Keratinocyte (primary cell): ENCODE measurements around the gene TPRN. TPM values are rescaled to one million over a fixed set of nuclear protein-coding genes. Genes with fewer than 3 reads are reported as not detected.

Experiments
- DNase-seq: peaks from one replicate; pipeline ENCODE4 v3.0.0-alpha.2; 2011; ENCODE audit warnings: low read depth, missing footprints, low spot score
- FAIRE-seq: peaks from 2 replicates; lab custom pipeline; 2011; peaks lifted over from hg19 to GRCh38; lab: Jason Lieb, UNC
- H2AFZ ChIP-seq: 2 replicates; pipeline ENCODE4 v1.6.0; 2012; ENCODE audit warnings: low read length, control low read depth, inconsistent platforms; ENCODE audit not compliant: control insufficient read depth
- H3K27ac ChIP-seq: 2 replicates; pipeline ENCODE4 v1.5.1; 2011; ENCODE audit warnings: low read length; ENCODE audit not compliant: control insufficient read depth, insufficient read depth
- H3K27me3 ChIP-seq: 3 replicates; pipeline ENCODE4 v1.6.0; 2011; ENCODE audit warnings: low read length; ENCODE audit not compliant: control insufficient read depth, insufficient read depth; ENCODE audit errors: extremely low read depth
- H3K36me3 ChIP-seq, 2 experiments: 2 replicates in 1 of 2; 3 replicates in 1 of 2; pipeline ENCODE4 v1.5.1; 2011; ENCODE audit warnings: low read length in 2 of 2, mild to moderate bottlenecking in 1 of 2; ENCODE audit not compliant: control insufficient read depth in 2 of 2, insufficient read depth in 2 of 2; ENCODE audit errors: extremely low read depth in 1 of 2
- H3K4me1 ChIP-seq: 3 replicates; pipeline ENCODE4 v1.5.1; 2011; ENCODE audit warnings: low read length; ENCODE audit not compliant: control insufficient read depth, insufficient read depth; ENCODE audit errors: extremely low read depth
- H3K4me2 ChIP-seq: 3 replicates; pipeline ENCODE4 v1.6.0; 2011; ENCODE audit warnings: low read depth, low read length; ENCODE audit not compliant: control insufficient read depth, insufficient read depth; ENCODE audit errors: extremely low read depth
- H3K4me3 ChIP-seq, 3 experiments: fragments of 200-600 bp in 1 of 3; sonication (generic) in 1 of 3; 2 replicates in 2 of 3; 3 replicates in 1 of 3; pipeline ENCODE4 v1.5.1; 2011 to 2016; ENCODE audit warnings: low read length in 3 of 3, mild to moderate bottlenecking in 3 of 3, control low read depth in 2 of 3, inconsistent platforms in 1 of 3, low read depth in 1 of 3, mixed read lengths in 1 of 3, mixed run types in 1 of 3, moderate library complexity in 1 of 3; ENCODE audit not compliant: control insufficient read depth in 2 of 3, insufficient read depth in 2 of 3; ENCODE audit errors: extremely low read depth in 1 of 3
- H3K79me2 ChIP-seq: 2 replicates; pipeline ENCODE4 v1.6.0; 2012; ENCODE audit warnings: low read length; ENCODE audit not compliant: control insufficient read depth, insufficient read depth
- H3K9ac ChIP-seq: 3 replicates; pipeline ENCODE4 v1.6.0; 2011; ENCODE audit warnings: low read length; ENCODE audit not compliant: control insufficient read depth, insufficient read depth; ENCODE audit errors: extremely low read depth
- H3K9me1 ChIP-seq: 3 replicates; pipeline ENCODE4 v1.6.0; 2011; ENCODE audit warnings: low read length; ENCODE audit not compliant: control insufficient read depth, insufficient read depth; ENCODE audit errors: extremely low read depth
- H3K9me3 ChIP-seq: 2 replicates; pipeline ENCODE4 v1.5.1; 2012; ENCODE audit warnings: low read depth, low read length; ENCODE audit not compliant: control insufficient read depth
- H4K20me1 ChIP-seq: 3 replicates; pipeline ENCODE4 v1.6.0; 2011; ENCODE audit warnings: low read length; ENCODE audit not compliant: control insufficient read depth, insufficient read depth; ENCODE audit errors: extremely low read depth
- EZH2 ChIP-seq: IDR thresholded peaks from one replicate; pipeline ENCODE4 v1.6.1; 2012; ENCODE audit warnings: inconsistent platforms, mild to moderate bottlenecking, low read length, moderate library complexity
- dilution Hi-C: fragments of 300-500 bp; cut with MboI; formaldehyde crosslinking; loops from one replicate; pipeline ENCODE4 v1.7.0; 2020; ENCODE audit warnings: low sequenced_read_pairs; ENCODE audit not compliant: extremely low pct_ligation_motif_present
- polyA plus RNA-seq, 5 experiments: library from polyadenylated mRNA; depleted of rRNA in 3 of 5; stranded (reverse) in 3 of 5; stranded (forward) in 1 of 5; unstranded in 1 of 5; fragments of >200 nt; gene quantifications; 1 replicate in 1 of 5; 2 replicates in 3 of 5; 3 replicates in 1 of 5; pipeline versions ENCODE4 v1.2.1 to v1.2.3, GENCODE V29; 2011 to 2012; ENCODE audit warnings: missing spikeins in 2 of 5, low read depth in 1 of 5, low replicate concordance in 1 of 5
- TF ChIP-seq, protein P1 (sequence below), 3 experiments: IDR thresholded peaks in 1 of 3; conservative IDR thresholded peaks in 1 of 3; optimal IDR thresholded peaks in 1 of 3; 2 replicates in 2 of 3; 3 replicates in 1 of 3; pipeline versions ENCODE3 to v1.5.1; 2011; ENCODE audit warnings: low read length in 3 of 3, mild to moderate bottlenecking in 3 of 3, moderate library complexity in 2 of 3, control low read depth in 1 of 3, inconsistent platforms in 1 of 3; ENCODE audit not compliant: insufficient read depth in 2 of 3; ENCODE audit errors: extremely low read depth in 1 of 3

The TPRN gene
- polyA plus RNA-seq, 1 donor (not counting 4 experiments of a cell fraction or from before 2014, with no cell fraction given) = 1.1 TPM

DNA sequence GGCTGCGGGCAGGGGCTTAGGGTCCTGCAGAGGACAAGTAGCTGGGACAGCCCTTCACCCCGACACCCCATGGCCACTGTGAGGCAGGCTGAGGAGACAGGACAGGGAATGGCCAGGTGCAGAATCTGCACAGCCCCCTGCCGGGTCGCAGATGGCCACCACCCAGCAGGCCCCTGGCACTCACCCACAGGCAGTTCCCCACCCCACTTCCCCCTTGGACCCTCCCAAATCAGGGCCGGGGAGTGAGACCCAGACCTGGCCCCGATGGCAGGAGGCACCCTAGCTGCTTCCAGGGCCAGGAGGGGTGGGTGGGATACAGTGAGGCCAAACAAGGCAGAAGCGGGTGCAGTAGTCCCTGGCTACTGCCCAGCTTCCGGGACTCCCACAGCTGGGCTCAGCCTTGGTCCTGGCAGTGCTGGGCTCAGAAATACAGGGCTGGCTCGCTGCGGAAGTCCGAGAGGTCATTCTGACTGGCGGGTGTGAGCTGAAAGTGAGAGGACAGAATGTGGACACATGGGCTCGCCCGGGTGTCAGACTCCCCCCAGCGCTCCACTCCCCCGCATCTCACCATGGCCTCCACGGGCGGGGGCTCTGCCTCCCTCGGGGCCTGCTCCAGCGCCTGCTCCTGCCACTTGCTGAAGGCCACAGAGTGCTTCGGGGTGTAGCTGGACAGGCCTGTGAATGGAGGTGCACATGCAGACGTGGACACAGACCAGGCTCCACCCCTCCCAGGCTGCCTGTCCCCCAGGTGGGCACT, 8.7 kb downstream of the TPRN start:
- Histone ChIP-seq H3K36me3 (peaks cover 9 to 13% of the 10 kb centered on the region in 2 experiments), H2AFZ (no peak overlapping the region), H3K79me2 (peaks cover 32% of the 10 kb centered on the region), H3K4me2 (no peak overlapping the region), H3K4me1 (peaks cover 36% of the 10 kb centered on the region), H3K27me3 (peaks cover 3% of the 10 kb centered on the region), H3K4me3 (no peak overlapping the region), H3K9me3 (no peaks in the 10 kb centered on the region), H4K20me1 (peaks cover 5% of the 10 kb centered on the region), H3K9me1 (peaks cover 3% of the 10 kb centered on the region), H3K9ac (no peak overlapping the region), H3K27ac (no peak overlapping the region)
- dilution Hi-C loops = no loop called here
- no peak for TF ChIP-seq EZH2
- TF ChIP-seq, protein P1, sequence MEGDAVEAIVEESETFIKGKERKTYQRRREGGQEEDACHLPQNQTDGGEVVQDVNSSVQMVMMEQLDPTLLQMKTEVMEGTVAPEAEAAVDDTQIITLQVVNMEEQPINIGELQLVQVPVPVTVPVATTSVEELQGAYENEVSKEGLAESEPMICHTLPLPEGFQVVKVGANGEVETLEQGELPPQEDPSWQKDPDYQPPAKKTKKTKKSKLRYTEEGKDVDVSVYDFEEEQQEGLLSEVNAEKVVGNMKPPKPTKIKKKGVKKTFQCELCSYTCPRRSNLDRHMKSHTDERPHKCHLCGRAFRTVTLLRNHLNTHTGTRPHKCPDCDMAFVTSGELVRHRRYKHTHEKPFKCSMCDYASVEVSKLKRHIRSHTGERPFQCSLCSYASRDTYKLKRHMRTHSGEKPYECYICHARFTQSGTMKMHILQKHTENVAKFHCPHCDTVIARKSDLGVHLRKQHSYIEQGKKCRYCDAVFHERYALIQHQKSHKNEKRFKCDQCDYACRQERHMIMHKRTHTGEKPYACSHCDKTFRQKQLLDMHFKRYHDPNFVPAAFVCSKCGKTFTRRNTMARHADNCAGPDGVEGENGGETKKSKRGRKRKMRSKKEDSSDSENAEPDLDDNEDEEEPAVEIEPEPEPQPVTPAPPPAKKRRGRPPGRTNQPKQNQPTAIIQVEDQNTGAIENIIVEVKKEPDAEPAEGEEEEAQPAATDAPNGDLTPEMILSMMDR (optimal IDR thresholded peaks at IDR 0.05 in 1 of 3, IDR thresholded peaks at IDR 0.05 in 1 of 3, conservative IDR thresholded peaks at IDR 0.05 in 1 of 3; ENCODE audit: extremely low read depth in 1 of 3, insufficient read depth in 2 of 3, low read length in 3 of 3) = no peak
- no peak for FAIRE-seq
- no peak for DNase-seq

DNA sequence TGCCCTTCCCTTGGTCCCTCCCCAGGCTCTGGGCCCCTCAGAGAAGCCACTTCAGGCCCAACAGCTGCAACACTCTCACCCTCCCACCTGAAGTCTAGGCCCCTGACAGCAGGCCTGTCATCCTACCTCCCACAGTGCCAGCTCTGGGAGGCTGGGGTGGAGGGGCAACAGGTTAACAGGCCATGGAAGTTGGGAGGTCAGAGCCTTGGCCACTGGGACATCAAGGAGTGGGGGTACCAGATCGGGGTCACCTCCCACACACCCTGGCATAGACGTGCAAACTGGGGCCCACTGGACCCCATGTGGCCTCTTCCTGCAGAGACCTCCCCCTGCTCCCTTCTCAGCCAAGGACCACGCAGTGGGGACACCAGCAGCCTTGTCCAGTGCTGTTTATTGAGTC, 9.3 kb downstream of the TPRN start:
- no peaks in the 10 kb centered on the region for H3K9me3 ChIP-seq
- no peak for FAIRE-seq
- H2AFZ ChIP-seq = no peak overlapping the region
- H3K36me3 ChIP-seq = peaks cover 9 to 13% of the 10 kb centered on the region in 2 experiments
- no peak for DNase-seq
- peaks cover 38% of the 10 kb centered on the region for H3K79me2 ChIP-seq
- H3K4me3 ChIP-seq = no peak overlapping the region
- H3K9me1 ChIP-seq = peaks cover 3% of the 10 kb centered on the region
- no peak overlapping the region for H3K4me2 ChIP-seq
- peaks cover 38% of the 10 kb centered on the region for H3K4me1 ChIP-seq
- H3K27ac ChIP-seq = no peak overlapping the region
- H4K20me1 ChIP-seq = peaks cover 5% of the 10 kb centered on the region
- peaks cover 3% of the 10 kb centered on the region for H3K27me3 ChIP-seq
- TF ChIP-seq, protein P1 (optimal IDR thresholded peaks at IDR 0.05 in 1 of 3, IDR thresholded peaks at IDR 0.05 in 1 of 3, conservative IDR thresholded peaks at IDR 0.05 in 1 of 3; ENCODE audit: extremely low read depth in 1 of 3, insufficient read depth in 2 of 3, low read length in 3 of 3) = no peak
- TF ChIP-seq EZH2 = no peak
- dilution Hi-C loops = no loop called here
- no peak overlapping the region for H3K9ac ChIP-seq
